Neural progenitor cell (in vitro differentiated cells): ENCODE data around the gene ASB10. TPM values are rescaled to one million over a fixed set of nuclear protein-coding genes. Genes with fewer than 3 reads are reported as not detected.

Experiments used
- DNase-seq: peaks from one replicate; pipeline ENCODE4 v3.0.0-alpha.2; 2016; ENCODE audit warnings: low spot score
- H2AFZ ChIP-seq: fragments of 200-600 bp; sonication (generic); replicated peaks from 2 replicates; pipeline ENCODE4 v1.6.1; 2016; ENCODE audit warnings: antibody characterized with exemption
- H3F3A ChIP-seq: fragments of 200-600 bp; sonication (generic); 2 replicates; pipeline ENCODE4 v1.6.1; 2016; ENCODE audit warnings: antibody characterized with exemption, low read depth
- H3K27ac ChIP-seq: fragments of 200-600 bp; sonication (generic); 2 replicates; pipeline ENCODE4 v1.5.1; 2016; ENCODE audit warnings: mild to moderate bottlenecking
- H3K27me3 ChIP-seq: fragments of 200-600 bp; sonication (generic); 2 replicates; pipeline ENCODE4 v1.6.1; 2016; ENCODE audit warnings: mild to moderate bottlenecking, moderate library complexity
- H3K36me3 ChIP-seq: fragments of 200-600 bp; sonication (generic); 2 replicates; pipeline ENCODE4 v1.5.1; 2016
- H3K4me1 ChIP-seq: fragments of 200-600 bp; sonication (generic); 2 replicates; pipeline ENCODE4 v1.6.1; 2016; ENCODE audit warnings: mixed run types
- H3K4me2 ChIP-seq: fragments of 200-600 bp; sonication (generic); 2 replicates; pipeline ENCODE4 v1.6.1; 2016
- H3K4me3 ChIP-seq: fragments of 200-600 bp; sonication (generic); 2 replicates; pipeline ENCODE4 v1.5.1; 2016
- H3K79me2 ChIP-seq: fragments of 200-600 bp; sonication (generic); 2 replicates; pipeline ENCODE4 v1.6.1; 2016; ENCODE audit warnings: low read depth
- H3K9ac ChIP-seq: fragments of 200-600 bp; sonication (generic); 2 replicates; pipeline ENCODE4 v1.6.1; 2016
- H3K9me3 ChIP-seq: fragments of 200-600 bp; sonication (generic); 2 replicates; pipeline ENCODE4 v1.5.1; 2016; ENCODE audit warnings: low read depth
- H4K20me1 ChIP-seq: fragments of 200-600 bp; sonication (generic); 2 replicates; pipeline ENCODE4 v1.6.1; 2016; ENCODE audit warnings: low read depth
- H3K27ac Mint-ChIP-seq: 3 replicates; pipeline ENCODE4 v1.8.0; 2021; ENCODE audit warnings: mixed read lengths
- H3K27me3 Mint-ChIP-seq: 2 replicates; pipeline ENCODE4 v1.8.0; 2022; ENCODE audit warnings: low read depth, mild to moderate bottlenecking, inconsistent platforms, moderate library complexity, mixed read lengths; ENCODE audit not compliant: insufficient read depth
- H3K36me3 Mint-ChIP-seq: 3 replicates; pipeline ENCODE4 v1.8.0; 2021; ENCODE audit warnings: mixed read lengths
- H3K4me1 Mint-ChIP-seq: 3 replicates; pipeline ENCODE4 v1.8.0; 2021; ENCODE audit warnings: mixed read lengths
- H3K4me3 Mint-ChIP-seq: 3 replicates; pipeline ENCODE4 v1.8.0; 2021; ENCODE audit warnings: mild to moderate bottlenecking, moderate library complexity, mixed read lengths
- H3K9me3 Mint-ChIP-seq: 3 replicates; pipeline ENCODE4 v1.8.0; 2020; ENCODE audit warnings: mixed read lengths
- EZH2 ChIP-seq: fragments of 200-600 bp; sonication (generic); IDR thresholded peaks from 2 replicates; pipeline ENCODE4 v1.6.1; 2017; ENCODE audit warnings: antibody characterized with exemption, mild to moderate bottlenecking, moderate library complexity
- EZH2phosphoT487 ChIP-seq: fragments of 200-600 bp; sonication (generic); IDR thresholded peaks from 2 replicates; pipeline ENCODE4 v1.6.1; 2017; ENCODE audit warnings: antibody characterized with exemption
- total RNA-seq: library from RNA; depleted of rRNA; stranded (reverse); fragments of >200 nt; gene quantifications from 2 replicates; pipeline ENCODE4 v1.2.3, GENCODE V29; 2015; ENCODE audit warnings: low replicate concordance
- TF ChIP-seq, protein P1 (sequence below): fragments of 200-600 bp; sonication (generic); IDR thresholded peaks from 2 replicates; pipeline ENCODE4 v1.5.1; 2017; ENCODE audit warnings: antibody characterized with exemption, mild to moderate bottlenecking

ASB10 gene
- total RNA-seq, 1 donor from 2014 or later: not detected

DNA sequence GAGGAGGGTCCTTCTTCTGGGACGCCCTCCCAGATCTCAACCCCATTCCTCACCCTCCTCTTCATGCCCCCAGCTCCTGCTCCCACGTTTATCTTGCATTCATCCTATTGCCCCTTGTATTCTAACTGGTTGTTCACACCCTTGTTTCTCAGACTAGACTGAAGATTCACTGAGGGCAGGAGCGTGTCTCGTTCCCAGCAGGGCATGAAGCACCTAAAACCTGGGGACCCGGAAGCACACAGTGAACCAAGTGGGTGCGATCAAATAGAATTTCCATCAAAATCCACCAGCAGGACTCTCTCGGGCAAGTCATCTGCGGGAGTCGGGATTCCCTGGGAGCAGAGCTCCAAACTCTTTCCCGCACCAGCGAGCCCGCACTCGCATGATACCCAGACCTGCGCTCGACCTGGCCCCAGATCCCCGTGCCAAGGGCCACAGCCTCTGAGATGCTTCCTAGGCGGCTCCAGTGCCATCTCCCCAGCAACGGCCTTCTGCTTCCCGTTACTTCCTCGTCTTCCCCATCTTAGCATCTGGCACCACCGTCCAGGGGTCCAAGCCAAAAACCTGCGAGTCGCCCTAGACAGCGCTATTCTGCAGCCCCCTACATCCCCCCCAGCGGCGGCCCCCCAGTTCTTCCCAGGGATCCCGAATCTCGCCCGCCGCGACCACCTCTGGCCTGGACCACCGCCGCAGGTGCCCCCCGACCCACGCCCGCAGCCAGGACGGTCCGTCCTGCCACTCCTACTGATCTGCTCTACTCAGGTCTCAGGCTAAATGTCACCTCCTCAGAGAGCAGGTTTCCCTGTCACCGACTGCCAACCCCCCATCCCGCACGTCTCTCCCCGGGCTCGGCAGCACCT lies 13.4 kb downstream of the ASB10 start:
- H3K4me3 ChIP-seq: no peak overlapping the region
- H3K9me3 Mint-ChIP-seq: peaks cover 22% of the 10 kb centered on the region
- peaks cover 8% of the 10 kb centered on the region for H3K4me1 ChIP-seq
- peaks cover 7% of the 10 kb centered on the region for H4K20me1 ChIP-seq
- H3K36me3 Mint-ChIP-seq: no peaks in the 10 kb centered on the region
- H3K27ac ChIP-seq: no peak overlapping the region
- H3K79me2 ChIP-seq: no peaks in the 10 kb centered on the region
- no peak overlapping the region for H3K4me3 Mint-ChIP-seq
- no peak overlapping the region for H3K27ac Mint-ChIP-seq
- TF ChIP-seq EZH2: no peak
- TF ChIP-seq, protein P1, sequence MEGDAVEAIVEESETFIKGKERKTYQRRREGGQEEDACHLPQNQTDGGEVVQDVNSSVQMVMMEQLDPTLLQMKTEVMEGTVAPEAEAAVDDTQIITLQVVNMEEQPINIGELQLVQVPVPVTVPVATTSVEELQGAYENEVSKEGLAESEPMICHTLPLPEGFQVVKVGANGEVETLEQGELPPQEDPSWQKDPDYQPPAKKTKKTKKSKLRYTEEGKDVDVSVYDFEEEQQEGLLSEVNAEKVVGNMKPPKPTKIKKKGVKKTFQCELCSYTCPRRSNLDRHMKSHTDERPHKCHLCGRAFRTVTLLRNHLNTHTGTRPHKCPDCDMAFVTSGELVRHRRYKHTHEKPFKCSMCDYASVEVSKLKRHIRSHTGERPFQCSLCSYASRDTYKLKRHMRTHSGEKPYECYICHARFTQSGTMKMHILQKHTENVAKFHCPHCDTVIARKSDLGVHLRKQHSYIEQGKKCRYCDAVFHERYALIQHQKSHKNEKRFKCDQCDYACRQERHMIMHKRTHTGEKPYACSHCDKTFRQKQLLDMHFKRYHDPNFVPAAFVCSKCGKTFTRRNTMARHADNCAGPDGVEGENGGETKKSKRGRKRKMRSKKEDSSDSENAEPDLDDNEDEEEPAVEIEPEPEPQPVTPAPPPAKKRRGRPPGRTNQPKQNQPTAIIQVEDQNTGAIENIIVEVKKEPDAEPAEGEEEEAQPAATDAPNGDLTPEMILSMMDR: no peak
- TF ChIP-seq EZH2phosphoT487: no peak
- peaks cover 90% of the 10 kb centered on the region for H3K27me3 ChIP-seq
- no peaks in the 10 kb centered on the region for H3K9me3 ChIP-seq
- H2AFZ ChIP-seq: no peak overlapping the region
- H3K4me1 Mint-ChIP-seq: peaks cover 4% of the 10 kb centered on the region
- peaks cover 13% of the 10 kb centered on the region for H3F3A ChIP-seq
- H3K36me3 ChIP-seq: no peaks in the 10 kb centered on the region
- no peak overlapping the region for H3K9ac ChIP-seq
- no peak for DNase-seq
- no peak overlapping the region for H3K4me2 ChIP-seq
- H3K27me3 Mint-ChIP-seq: peaks cover 54% of the 10 kb centered on the region

DNA sequence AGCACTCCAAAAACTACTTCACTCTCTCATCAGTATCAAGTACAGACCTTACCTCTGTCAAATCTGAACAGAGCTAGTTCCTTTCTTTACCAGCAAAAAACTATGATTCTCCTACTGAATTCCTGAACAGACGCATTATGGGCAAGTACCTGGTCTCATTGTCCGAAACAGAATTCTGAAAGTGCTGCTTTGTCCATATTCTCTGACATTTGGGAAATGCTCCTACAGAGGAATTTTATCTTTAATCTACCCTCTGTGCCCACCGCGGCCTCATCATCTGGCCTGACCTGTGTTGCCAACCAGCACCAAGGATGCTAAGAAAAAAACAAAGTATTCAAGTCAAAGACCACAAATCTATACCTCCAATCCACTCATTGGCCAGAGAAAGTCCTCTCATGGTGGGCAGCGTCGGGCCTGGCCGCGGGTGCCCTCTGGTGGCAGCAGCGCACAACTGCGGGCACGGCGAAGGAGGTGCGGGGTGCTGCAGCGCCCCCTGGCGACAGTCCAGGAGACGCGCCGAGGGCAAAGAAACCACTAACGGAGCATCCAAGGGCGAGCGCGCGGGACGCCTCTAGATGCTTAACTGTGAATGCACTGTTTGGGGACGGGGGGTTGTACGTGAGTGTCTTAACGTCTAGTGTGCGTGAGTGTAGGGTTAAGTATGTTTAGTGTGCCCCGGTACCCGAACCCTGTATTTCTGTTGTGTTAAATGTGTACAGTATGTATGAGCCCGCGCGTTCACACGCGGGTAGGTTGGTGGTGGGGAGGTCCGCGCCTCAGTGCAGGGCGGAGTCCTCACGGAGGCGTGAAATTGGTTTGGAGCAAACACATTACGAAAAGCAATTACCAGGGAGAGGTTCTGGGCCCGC lies 14.5 kb downstream of the ASB10 start:
- TF ChIP-seq EZH2phosphoT487 (no peak), EZH2 (peak; percentile 51)
- TF ChIP-seq, protein P1: peak; percentile 100
- peaks cover 12% of the 10 kb centered on the region for H4K20me1 ChIP-seq
- Mint-ChIP-seq H3K27ac (no peak overlapping the region), H3K4me1 (peaks cover 7% of the 10 kb centered on the region), H3K36me3 (no peaks in the 10 kb centered on the region), H3K27me3 (peaks cover 58% of the 10 kb centered on the region), H3K9me3 (peaks cover 22% of the 10 kb centered on the region), H3K4me3 (peak overlapping the region; percentile 41)
- no peak overlapping the region for H3K27ac ChIP-seq
- no peaks in the 10 kb centered on the region for H3K79me2 ChIP-seq
- no peaks in the 10 kb centered on the region for H3K36me3 ChIP-seq
- no peak overlapping the region for H2AFZ ChIP-seq
- H3K4me3 ChIP-seq: no peak overlapping the region
- H3F3A ChIP-seq: peaks cover 22% of the 10 kb centered on the region
- H3K9me3 ChIP-seq: no peaks in the 10 kb centered on the region
- peaks cover 94% of the 10 kb centered on the region for H3K27me3 ChIP-seq
- peak; percentile 84 for DNase-seq
- no peak overlapping the region for H3K9ac ChIP-seq
- no peak overlapping the region for H3K4me2 ChIP-seq
- peaks cover 10% of the 10 kb centered on the region for H3K4me1 ChIP-seq

DNA sequence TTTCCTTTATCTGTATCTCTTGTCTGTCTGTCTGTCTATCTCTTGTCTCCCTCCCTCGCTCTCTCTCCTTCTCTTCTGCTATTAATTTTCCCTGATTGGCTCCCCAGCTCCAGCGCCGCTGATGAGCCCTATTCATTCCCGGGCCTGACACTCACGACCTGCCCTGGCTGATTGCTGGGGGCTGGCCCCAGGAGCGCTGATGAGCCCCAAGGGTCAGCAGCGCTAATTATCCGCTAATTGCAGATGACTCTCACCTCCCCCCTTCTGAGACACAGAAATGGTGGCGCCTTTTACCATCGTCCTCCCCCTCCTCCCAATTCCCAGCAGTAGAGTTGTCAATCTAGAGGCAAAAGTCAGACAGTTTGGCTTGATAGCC lies 18.3 kb downstream of the ASB10 start:
- no peak overlapping the region for H3K4me3 ChIP-seq
- H3K36me3 ChIP-seq: no peaks in the 10 kb centered on the region
- Mint-ChIP-seq H3K4me3 (peak overlapping the region; percentile 71), H3K36me3 (no peaks in the 10 kb centered on the region), H3K27ac (no peak overlapping the region), H3K27me3 (peaks cover 45% of the 10 kb centered on the region), H3K9me3 (peaks cover 11% of the 10 kb centered on the region), H3K4me1 (peaks cover 11% of the 10 kb centered on the region)
- H4K20me1 ChIP-seq: peaks cover 24% of the 10 kb centered on the region
- TF ChIP-seq, protein P1: no peak
- TF ChIP-seq EZH2: no peak
- no peak for TF ChIP-seq EZH2phosphoT487
- peaks cover 10% of the 10 kb centered on the region for H3K4me1 ChIP-seq
- H3K9ac ChIP-seq: no peak overlapping the region
- H3K9me3 ChIP-seq: no peaks in the 10 kb centered on the region
- H3K27me3 ChIP-seq: peaks cover 99% of the 10 kb centered on the region
- H3K4me2 ChIP-seq: peak overlapping the region; percentile 97
- DNase-seq: peak; percentile 39
- H3K79me2 ChIP-seq: no peaks in the 10 kb centered on the region
- H2AFZ ChIP-seq: no peak overlapping the region
- peaks cover 22% of the 10 kb centered on the region for H3F3A ChIP-seq
- no peak overlapping the region for H3K27ac ChIP-seq
